HepG2 (cell line): ENCODE data around the gene AP3B1. TPM values are rescaled to one million over a fixed set of nuclear protein-coding genes. Genes with fewer than 3 reads are reported as not detected.

ENCODE experiments used
- DDIT3 ChIP-seq: sonication (generic); formaldehyde crosslinking; IDR thresholded peaks from 2 replicates; pipeline ENCODE4 v1.4.0; 2020; ENCODE audit warnings: mild to moderate bottlenecking, missing genetic modification reagents
- ELF4 ChIP-seq: sonication (generic); formaldehyde crosslinking; IDR thresholded peaks from 2 replicates; pipeline ENCODE4 v1.5.0; 2020; ENCODE audit warnings: missing genetic modification reagents, mild to moderate bottlenecking, moderate library complexity, borderline replicate concordance
- GATAD1 ChIP-seq: IDR thresholded peaks from 2 replicates; pipeline ENCODE4 v1.6.1; 2016; ENCODE audit warnings: missing genetic modification reagents, missing compliant biosample characterization
- GATAD2A ChIP-seq: IDR thresholded peaks from 2 replicates; pipeline ENCODE4 v1.6.1; 2016
- GPN1 ChIP-seq: sonication (generic); formaldehyde crosslinking; IDR thresholded peaks from 2 replicates; pipeline ENCODE4 v1.5.1; 2020; ENCODE audit warnings: missing genetic modification reagents, borderline replicate concordance
- HMG20B ChIP-seq: conservative IDR thresholded peaks from 2 replicates; pipeline ENCODE4 v1.6.1; 2016; ENCODE audit warnings: missing genetic modification reagents, missing compliant biosample characterization
- MTERF4 ChIP-seq: sonication (generic); formaldehyde crosslinking; IDR thresholded peaks from 2 replicates; pipeline ENCODE4 v1.8.0; 2023; ENCODE audit warnings: mild to moderate bottlenecking, missing genetic modification reagents
- NAIF1 ChIP-seq: sonication (generic); formaldehyde crosslinking; IDR thresholded peaks from 2 replicates; pipeline ENCODE4 v1.5.0; 2020; ENCODE audit warnings: mild to moderate bottlenecking, missing genetic modification reagents, borderline replicate concordance
- NFKB2 ChIP-seq: sonication (generic); formaldehyde crosslinking; IDR thresholded peaks from 2 replicates; pipeline ENCODE4 v1.4.0; 2020; ENCODE audit warnings: missing genetic modification reagents, borderline replicate concordance
- PAXIP1 ChIP-seq: sonication (generic); formaldehyde crosslinking; conservative IDR thresholded peaks from 2 replicates; pipeline ENCODE4 v1.4.0; 2020; ENCODE audit warnings: mild to moderate bottlenecking, missing genetic modification reagents, moderate library complexity
- RFX5 ChIP-seq: IDR thresholded peaks from 2 replicates; pipeline ENCODE4 v1.6.1; 2011; ENCODE audit warnings: low read depth, low read length, improper control_type of control experiment
- SP4 ChIP-seq: sonication (generic); formaldehyde crosslinking; IDR thresholded peaks from 2 replicates; pipeline ENCODE4 v1.8.1; 2023; ENCODE audit warnings: mild to moderate bottlenecking, missing genetic modification reagents
- YEATS4 ChIP-seq: sonication (generic); formaldehyde crosslinking; IDR thresholded peaks from 2 replicates; pipeline ENCODE4 v1.4.0; 2020; ENCODE audit warnings: missing genetic modification reagents, borderline replicate concordance
- ZBTB26 ChIP-seq: IDR thresholded peaks from 2 replicates; pipeline ENCODE4 v1.6.1; 2016; ENCODE audit warnings: missing compliant biosample characterization, missing genetic modification reagents, borderline replicate concordance
- ZFX ChIP-seq: sonication (generic); formaldehyde crosslinking; IDR thresholded peaks from 2 replicates; pipeline ENCODE4 v1.4.0; 2020; ENCODE audit warnings: mild to moderate bottlenecking, low read depth, missing genetic modification reagents, moderate library complexity
- ZNF121 ChIP-seq: sonication (generic); formaldehyde crosslinking; IDR thresholded peaks from 2 replicates; pipeline ENCODE4 v1.5.0; 2020; ENCODE audit warnings: mild to moderate bottlenecking, missing genetic modification reagents
- ZNF292 ChIP-seq: sonication (generic); formaldehyde crosslinking; IDR thresholded peaks from 2 replicates; pipeline ENCODE4 v1.8.1; 2022; ENCODE audit warnings: mild to moderate bottlenecking, low read depth, missing genetic modification reagents, borderline replicate concordance
- ZNF546 ChIP-seq: sonication (generic); formaldehyde crosslinking; conservative IDR thresholded peaks from 2 replicates; pipeline ENCODE4 v1.8.1; 2023; ENCODE audit warnings: mild to moderate bottlenecking, missing genetic modification reagents
- ZNF556 ChIP-seq: sonication (generic); formaldehyde crosslinking; IDR thresholded peaks from 2 replicates; pipeline ENCODE4 v1.4.0; 2020; ENCODE audit warnings: mild to moderate bottlenecking, missing genetic modification reagents, borderline replicate concordance
- ZNF639 ChIP-seq: conservative IDR thresholded peaks from 2 replicates; pipeline ENCODE4 v1.6.1; 2018; ENCODE audit warnings: missing genetic modification reagents
- ZNF883 ChIP-seq: sonication (generic); formaldehyde crosslinking; IDR thresholded peaks from 2 replicates; pipeline ENCODE4 v1.5.1; 2020; ENCODE audit warnings: mild to moderate bottlenecking, missing genetic modification reagents; ENCODE audit errors: not compliant biosample characterization
- polyA plus RNA-seq, 8 experiments: library from polyadenylated mRNA; depleted of rRNA in 3 of 8; stranded (reverse) in 7 of 8; unstranded in 1 of 8; fragments of >200 nt; fragmentation: Illumina TruSeq in 4 of 8; extraction: Trizol in 4 of 8; gene quantifications; 2 replicates each; pipeline versions ENCODE4 v1.2.1 to v1.2.3, GENCODE V29; 2011 to 2016; ENCODE audit warnings: low read depth in 4 of 8, missing spikeins in 1 of 8, mixed read lengths in 1 of 8; ENCODE audit not compliant: insufficient read depth in 1 of 8
- total RNA-seq, 5 experiments: library from RNA; depleted of rRNA; stranded (reverse); fragments of >200 nt; fragmentation: Illumina TruSeq; extraction: Trizol; gene quantifications; 2 replicates each; pipeline ENCODE4 v1.2.3, GENCODE V29; 2016; ENCODE audit warnings: low read depth in 1 of 5

Gene AP3B1
- total and polyA plus RNA-seq, 2 of the 13 experiments (the other 11 are each of a cell fraction or from before 2014, with no cell fraction given): 37.7 to 51.2 TPM

- TF ChIP-seq PAXIP1 (CRISPR knock-in tag): peak; percentile 61
- peak; percentile 48; the same call in 1 of the 2 replicates for TF ChIP-seq NFKB2
- TF ChIP-seq ZFX: peak; percentile 80
- peak; percentile 92 for TF ChIP-seq YEATS4 (CRISPR knock-in tag)
- peak; percentile 93 for TF ChIP-seq ELF4 (CRISPR knock-in tag)
- no peak for TF ChIP-seq GPN1
- TF ChIP-seq MTERF4: peak; percentile 45; the same call in 1 of the 2 replicates
- peak; percentile 71; the same call in 1 of the 2 replicates for TF ChIP-seq GATAD1 (CRISPR knock-in tag)
- peak; percentile 56; the same call in 1 of the 2 replicates for TF ChIP-seq SP4
- 0 out of 2 replicates have a peak, but pooled peaks have one; percentile 5 for TF ChIP-seq ZNF121 (CRISPR knock-in tag)
- peak; percentile 66; the same call in 1 of the 2 replicates for TF ChIP-seq ZNF639 (CRISPR knock-in tag)
- no peak for TF ChIP-seq DDIT3
- no peak; the same call in 1 of the 2 replicates for TF ChIP-seq GATAD2A (CRISPR knock-in tag)
- TF ChIP-seq NAIF1: peak; percentile 83
- TF ChIP-seq RFX5: peak; percentile 20; the same call in 1 of the 2 replicates
- no peak for TF ChIP-seq ZNF546 (CRISPR knock-in tag)
- TF ChIP-seq ZBTB26 (CRISPR knock-in tag): peak; percentile 79; the same call in 1 of the 2 replicates
- TF ChIP-seq HMG20B (CRISPR knock-in tag): 0 out of 2 replicates have a peak, but pooled peaks have one; percentile 17
- peak; percentile 69 for TF ChIP-seq ZNF883 (CRISPR knock-in tag)
- 0 out of 2 replicates have a peak, but pooled peaks have one; percentile 48 for TF ChIP-seq ZNF556 (CRISPR knock-in tag)
- TF ChIP-seq ZNF292 (CRISPR knock-in tag): peak; percentile 50; the same call in 1 of the 2 replicates
These were observed at the start of gene AP3B1 (continued) for GRCh38 chr5:78294248-78295034.
